Head of caudate nucleus (tissue), 42 donors: ENCODE measurements around the gene WDR6.
A peak's percentile ranks its signal among the peaks of the same experiment; 100 is the strongest.
"Not testable (repeated sequence)": the region's sequence is repeated elsewhere in the genome, so short reads cannot be mapped to it uniquely, and the experiment has no call there.

Source experiments
- DNase-seq, 42 donors: peaks; one replicate each; pipeline versions ENCODE4 v3.0.0 to v3.0.0-alpha.2; 2020 to 2021; ENCODE audit warnings: mixed read lengths in 7 of 42
- intact Hi-C: fragments of 100-400 bp; cut with DNase I; formaldehyde crosslinking; loops from one replicate; pipeline ENCODE4 v1.15.0; 2022

The WDR6 gene

DNA sequence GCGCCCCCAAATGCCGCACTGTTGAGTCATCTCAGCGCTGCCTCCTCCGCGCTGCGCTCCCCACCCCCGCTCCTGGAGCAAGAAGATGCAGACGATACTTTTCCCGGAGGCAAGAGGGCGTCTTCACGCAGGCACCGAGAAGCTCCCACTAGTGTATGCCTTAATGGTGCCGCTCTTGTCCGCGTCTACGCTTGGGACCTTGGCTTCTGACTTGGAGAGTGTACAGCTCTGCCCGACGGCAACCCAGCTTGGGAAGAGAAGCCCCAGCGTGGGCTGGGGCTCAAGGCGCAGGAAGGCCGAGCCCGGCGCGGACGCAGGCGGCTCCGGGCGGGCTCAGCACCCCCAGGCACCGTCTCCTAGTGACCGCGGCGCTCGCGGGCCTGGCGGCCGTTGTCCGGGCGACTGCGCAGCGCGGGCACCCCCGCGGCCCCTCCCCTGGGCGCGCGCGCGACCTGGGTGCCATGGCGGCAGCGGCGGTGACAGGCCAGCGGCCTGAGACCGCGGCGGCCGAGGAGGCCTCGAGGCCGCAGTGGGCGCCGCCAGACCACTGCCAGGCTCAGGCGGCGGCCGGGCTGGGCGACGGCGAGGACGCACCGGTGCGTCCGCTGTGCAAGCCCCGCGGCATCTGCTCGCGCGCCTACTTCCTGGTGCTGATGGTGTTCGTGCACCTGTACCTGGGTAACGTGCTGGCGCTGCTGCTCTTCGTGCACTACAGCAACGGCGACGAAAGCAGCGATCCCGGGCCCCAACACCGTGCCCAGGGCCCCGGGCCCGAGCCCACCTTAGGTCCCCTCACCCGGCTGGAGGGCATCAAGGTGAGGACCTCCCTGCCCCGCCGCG is 17.2 kb upstream of the WDR6 start, which contains the start of gene P4HTM:
Gene P4HTM, plus strand, starts transcription at position 446 of the 840 bp plus-strand sequence. Its CDS starts 16 bp downstream, at position 462.
- peak; percentile 83 to 98 (median 92) for DNase-seq
- intact Hi-C loops = loop anchor here (5.0 kb wide), 1 partner anchor 32 kb away; the partner anchor contains the start of gene NDUFAF3

DNA sequence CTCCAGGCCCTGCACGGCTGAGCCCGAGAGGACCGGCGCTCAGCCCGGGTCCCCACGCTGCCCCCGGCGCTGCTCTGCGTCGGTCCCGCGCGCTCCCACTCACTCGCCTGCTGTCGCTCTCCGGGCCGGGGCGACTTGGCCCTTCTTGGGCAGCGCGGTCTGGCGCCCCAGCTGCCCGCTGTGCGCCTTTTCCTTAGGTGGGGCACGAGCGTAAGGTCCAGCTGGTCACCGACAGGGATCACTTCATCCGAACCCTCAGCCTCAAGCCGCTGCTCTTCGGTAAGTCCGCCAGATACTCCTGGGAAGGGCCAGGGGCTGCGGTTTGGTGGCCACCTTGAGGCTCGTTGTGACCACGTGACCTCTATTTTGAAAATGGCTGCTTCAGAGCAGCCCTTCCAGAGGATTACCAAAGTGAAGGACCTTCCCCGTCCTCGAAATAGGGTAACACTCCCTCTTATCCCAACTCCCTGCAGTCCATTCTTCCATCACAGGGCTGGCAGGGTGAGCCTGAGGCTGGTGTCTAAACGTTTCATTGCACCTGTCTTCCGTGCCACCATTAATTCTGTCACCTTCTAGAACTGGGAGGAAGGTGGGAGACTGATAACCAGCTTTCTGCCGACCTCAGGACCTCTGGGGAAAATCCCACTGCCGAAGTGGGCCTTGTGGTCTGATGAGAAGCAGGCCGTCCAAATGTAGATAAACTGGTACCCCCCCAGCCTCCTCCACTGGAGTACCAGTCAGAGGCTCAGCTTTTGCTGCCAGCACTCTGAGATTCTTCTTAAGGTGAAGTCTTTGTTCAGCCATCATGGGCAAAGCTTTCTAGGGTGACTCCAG is 16.3 kb upstream of the WDR6 start:
- peak in 21 of 42 donors; percentile 23 to 78 (median 53) for DNase-seq
- intact Hi-C loops = no loop called here

DNA sequence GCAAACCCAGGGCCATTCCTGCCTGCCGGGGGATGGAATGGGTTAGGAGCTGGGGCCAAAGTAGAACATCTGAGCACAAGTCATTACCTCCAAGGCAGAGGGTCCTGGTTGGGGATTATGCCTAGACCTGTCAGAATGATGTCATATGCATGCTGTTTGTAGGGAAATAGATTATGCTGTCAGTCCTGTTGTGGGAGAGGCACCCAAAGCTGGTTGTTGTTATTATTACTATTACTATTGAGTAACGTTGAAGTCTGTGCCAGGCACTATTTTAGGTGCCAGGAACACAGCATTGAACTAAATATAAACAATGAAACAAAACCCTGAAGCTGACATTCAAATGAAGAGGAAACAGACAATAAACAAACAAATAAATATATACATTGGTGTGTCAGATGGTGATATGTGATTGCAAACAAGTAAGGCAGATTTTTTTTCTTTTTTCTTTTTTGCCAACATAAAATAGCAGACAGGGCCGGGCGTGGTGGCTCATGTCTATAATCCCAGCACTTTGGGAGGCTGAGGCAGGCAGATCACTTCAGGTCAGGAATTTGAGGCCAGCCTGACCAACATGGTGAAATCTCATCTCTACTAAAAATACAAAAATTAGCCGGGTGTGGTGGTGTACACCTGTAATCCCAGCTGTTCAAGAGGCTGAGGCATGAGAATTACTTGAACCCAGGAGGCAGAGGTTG is 15.2 kb upstream of the WDR6 start:
- DNase-seq = no peak
- intact Hi-C loops = no loop called here

DNA sequence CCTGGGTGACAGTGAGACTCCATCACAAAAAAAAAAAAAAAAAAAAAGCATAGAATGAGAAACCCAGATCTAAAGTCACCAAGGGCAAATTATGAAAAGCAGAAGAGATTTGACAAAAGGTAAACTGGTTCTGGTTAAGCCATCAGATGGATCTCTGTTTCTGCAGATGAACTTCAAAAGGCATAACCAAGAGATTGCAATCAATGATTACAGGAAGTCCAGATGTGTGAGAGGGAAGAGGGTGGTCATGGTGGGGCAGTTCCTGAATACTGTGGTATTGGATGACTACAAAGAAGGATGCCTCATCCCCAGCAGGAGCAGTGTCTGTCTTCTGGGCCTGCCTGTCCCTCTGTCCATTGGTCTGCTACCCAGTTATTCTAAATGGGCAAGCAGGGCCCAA is 13.4 kb upstream of the WDR6 start:
- intact Hi-C loops = no loop called here
- no peak for DNase-seq

DNA sequence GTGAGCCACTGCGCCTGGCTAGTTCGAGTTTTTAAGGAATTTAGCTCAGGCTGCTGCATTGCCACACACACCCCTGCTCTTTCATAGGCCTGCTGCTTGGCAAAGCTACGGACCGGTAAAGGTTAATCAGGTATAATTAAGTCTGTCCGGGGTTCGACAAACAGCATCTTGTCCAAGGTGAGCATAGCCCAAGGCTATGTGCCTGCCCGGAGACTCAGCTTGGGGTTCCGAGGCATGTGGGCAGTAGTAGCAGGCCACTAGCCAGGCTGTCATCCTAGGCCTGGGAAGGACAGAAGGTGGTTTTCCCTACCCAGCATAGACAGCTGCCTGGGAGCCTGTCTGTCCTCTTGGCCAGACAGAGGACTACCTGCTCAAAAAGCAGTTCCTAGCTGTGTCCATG is 10.6 kb upstream of the WDR6 start:
- intact Hi-C loops = no loop called here

DNA sequence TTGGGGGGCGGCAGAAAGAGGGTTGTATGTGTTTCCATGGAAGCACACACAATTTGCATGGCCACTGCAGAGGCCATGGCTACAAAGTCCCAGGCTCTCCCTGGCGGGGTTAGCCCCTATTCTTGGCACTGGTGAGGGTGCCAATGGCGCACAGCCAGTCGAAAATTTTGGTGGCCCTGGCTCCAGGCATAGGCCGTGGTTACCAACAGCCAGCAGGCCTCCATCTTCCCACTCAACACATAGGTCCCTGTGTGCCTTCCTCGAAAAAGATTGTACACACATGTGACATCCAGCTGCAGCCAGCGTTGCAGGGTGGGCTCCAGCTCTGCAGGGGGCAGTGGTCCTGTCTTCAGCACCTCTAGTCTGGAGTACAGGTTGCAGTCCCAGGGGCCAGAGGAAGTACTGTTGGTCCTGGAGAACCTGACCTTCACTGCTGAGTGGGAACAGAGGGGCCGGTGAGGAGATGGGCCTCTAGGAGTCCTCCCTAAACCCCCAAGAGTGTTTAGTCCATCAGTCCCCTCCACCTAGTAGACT is 10.0 kb upstream of the WDR6 start:
- intact Hi-C loops = no loop called here
- DNase-seq = no peak

More for the DNA sequence above, 10.6 kb upstream of the WDR6 start:
- no peak for DNase-seq

DNA sequence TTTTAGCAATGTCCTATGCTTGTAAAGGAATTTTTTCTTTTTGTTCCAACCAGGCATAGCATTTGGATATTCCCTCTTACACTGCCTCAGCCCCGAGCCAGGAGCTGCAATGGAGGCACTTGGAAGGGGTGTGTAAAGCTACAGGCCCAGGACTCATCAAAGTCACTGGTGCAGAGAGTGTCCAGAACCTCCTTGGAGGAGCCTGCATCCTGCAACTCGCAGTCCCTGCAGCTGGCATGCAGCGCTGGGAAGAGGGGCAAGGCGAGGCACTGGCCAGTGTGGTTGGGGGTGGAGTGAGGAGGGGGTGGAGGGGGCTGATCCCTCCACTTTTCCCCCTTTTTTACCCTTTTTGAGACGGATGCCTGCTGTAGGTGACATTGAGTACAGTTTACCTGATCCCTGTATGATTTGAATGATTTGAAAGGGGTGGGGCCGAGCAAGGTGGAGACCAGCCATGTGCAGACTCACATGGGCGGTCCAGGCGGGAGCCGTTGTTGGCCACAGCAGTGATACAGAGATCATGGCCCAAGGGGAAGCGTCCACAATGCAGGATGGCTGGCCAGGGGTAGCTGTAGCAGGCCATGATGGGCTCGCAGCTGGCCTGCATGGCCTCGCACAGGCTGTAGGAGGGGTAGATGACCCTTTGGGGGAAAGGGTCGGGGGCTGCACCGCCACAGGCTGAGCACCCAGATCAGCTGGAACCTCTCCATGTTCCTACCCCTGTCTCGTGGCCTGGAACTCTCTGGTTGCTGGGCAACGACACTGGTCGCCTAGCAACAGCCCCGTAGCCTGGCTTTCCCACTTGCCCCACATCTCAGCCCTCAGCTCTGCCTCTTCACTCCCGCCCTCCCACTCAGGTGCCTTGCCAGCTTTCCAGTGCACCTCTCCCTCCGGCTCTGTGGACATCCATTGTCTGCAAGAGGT is 9.2 kb upstream of the WDR6 start:
- intact Hi-C loops = no loop called here
- peak; percentile 58 to 91 (median 78) for DNase-seq

DNA sequence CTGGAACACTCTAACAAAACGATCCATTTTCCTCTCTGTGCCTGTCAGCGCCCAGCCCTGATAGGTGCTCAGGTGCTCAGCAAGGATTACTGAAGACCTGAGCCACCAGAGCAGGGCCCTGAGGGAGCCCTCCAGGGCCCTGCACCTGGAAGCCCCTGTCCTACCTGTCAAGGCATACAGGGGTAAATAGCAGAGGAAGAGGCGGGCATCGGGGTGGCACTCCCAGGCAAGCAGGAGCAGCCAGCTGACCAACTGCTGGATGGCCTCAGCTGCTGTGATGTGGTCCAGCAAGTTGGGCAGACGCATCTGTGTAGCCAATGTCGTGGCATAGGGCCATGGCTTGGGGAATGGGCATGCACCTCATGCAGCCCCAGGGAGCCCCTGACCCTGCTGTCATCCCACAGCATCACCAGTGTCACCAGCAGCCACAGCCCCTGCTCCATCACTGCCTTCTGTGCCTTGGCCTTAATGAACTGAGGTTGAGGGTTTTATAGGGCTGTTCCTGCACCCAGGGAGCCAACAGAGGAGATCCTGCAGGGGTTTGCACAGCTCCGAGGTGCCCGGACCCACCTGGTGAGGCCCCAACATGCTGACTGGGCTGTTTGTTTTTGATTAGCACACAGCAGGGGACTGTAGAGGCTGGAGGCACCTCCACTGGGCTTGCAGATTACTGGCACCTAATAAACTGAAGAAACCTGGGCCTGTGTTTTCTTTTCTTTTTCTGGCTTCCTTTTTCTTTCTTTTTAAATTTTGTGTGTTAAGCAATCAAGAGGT is 7.9 kb upstream of the WDR6 start:
- intact Hi-C loops = no loop called here
- DNase-seq = no peak

DNA sequence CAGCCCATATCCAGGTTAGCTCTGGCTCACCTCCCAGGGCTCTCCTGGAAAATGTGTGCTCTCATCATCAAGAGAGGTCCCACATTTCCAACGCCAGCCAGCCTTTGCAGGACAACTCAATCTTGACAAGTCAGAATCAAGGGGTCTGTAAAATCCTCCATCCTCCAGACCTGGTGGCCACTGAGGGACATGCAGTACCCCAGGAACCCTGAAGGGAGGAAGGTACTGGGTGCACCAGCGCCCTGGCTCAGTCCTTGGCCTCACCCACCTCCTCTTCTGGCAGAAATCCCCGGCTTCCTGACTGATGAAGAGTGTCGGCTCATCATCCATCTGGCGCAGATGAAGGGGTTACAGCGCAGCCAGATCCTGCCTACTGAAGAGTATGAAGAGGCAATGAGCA is 6.0 kb upstream of the WDR6 start:
- DNase-seq = no peak
- intact Hi-C loops = no loop called here

DNA sequence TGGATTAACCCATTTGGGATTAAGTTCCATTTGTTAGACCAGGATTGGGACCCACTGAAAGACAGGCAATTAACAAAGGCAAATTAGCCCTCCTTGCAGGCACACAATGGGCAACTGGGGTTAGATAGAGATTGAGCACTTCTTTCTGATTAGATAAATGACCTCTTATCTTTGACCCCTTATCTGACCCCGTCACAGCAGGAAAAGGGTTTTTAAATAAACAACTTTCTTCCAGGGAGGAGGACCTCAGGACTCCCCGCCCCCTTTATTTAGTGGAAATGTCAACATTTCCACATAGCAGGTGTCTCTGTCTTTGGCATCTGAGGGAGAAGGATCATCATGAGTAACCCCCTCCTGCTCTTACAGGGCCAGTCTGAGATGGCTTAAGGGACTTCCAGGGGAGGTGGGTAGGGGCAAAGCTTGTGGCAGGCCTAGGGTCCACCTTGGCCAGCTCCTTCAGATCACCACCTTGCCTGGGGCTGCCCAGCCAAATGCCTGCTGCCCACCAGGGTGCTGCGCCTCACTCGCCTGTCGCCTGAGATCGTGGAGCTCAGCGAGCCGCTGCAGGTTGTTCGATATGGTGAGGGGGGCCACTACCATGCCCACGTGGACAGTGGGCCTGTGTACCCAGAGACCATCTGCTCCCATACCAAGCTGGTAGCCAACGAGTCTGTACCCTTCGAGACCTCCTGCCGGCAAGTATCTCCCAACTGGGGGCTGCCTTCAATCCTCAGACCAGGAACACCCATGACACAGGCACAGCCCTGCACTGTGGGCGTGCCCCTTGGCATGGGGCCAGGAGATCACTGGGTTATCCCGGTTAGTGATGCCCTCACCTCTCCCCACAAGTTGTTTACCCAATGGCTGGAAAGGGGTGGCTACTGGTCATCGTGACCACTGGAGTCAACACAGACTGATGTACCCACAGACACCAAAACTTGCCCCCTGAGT is 2.6 kb upstream of the WDR6 start:
- peak in 6 of 42 donors; percentile 42 to 66 (median 57) for DNase-seq
- intact Hi-C loops = no loop called here

DNA sequence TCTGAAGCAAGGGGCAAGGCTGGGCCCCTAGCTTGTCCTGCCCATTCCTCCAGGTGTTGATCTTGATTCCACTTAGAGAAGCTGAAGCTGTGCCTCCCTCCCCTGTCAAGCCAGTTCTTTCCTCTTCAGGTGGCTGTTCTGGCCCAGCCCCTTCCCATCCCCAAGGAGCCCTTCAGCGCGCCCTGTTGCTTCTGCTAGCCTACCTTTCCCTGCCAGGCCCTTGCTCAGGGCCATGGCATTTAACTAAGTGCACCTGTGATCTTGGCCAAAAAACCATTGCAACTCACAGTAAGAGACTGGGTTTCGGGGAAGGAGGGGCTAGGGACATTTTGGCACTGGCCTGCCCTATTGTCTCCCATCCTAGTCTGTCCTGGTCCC is 1.9 kb upstream of the WDR6 start:
- intact Hi-C loops = no loop called here
- DNase-seq = no peak

DNA sequence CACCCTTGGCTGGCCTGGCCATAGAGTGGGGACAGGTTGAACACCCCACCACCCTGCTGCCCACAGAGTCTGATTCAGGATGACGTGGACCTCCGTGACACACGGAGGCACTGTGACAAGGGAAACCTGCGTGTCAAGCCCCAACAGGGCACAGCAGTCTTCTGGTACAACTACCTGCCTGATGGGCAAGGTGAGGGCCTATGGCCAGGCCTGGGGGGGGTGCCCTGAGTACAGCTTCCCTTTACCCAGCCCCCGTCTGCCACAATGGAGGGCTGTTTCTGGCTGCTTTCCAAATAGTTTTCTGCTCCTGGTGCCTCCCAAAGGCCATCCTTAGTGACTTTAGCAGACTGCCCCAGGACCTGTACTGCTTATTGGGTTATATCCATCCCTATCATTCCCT is 1.2 kb upstream of the WDR6 start:
- intact Hi-C loops = no loop called here
- DNase-seq = no peak

DNA sequence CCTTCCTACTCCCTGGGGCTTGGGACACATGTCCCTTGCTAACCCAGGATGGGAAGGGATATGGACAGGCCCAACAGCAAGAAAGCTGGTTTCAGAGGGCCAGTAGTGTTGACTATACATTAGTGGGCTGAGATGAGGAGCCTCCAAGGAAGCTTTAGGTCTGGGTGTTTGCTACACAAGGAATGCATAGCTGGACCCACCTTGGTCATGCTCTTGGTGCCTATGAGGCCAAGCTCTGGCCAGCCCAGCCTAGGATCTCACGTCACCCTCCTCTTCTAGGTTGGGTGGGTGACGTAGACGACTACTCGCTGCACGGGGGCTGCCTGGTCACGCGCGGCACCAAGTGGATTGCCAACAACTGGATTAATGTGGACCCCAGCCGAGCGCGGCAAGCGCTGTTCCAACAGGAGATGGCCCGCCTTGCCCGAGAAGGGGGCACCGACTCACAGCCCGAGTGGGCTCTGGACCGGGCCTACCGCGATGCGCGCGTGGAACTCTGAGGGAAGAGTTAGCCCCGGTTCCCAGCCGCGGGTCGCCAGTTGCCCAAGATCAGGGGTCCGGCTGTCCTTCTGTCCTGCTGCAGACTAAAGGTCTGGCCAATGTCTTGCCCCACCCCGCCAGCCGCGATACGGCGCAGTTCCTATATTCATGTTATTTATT is 653 bp upstream of the WDR6 start:
- intact Hi-C loops = no loop called here
- DNase-seq = peak in 18 of 42 donors; percentile 28 to 66 (median 42)

DNA sequence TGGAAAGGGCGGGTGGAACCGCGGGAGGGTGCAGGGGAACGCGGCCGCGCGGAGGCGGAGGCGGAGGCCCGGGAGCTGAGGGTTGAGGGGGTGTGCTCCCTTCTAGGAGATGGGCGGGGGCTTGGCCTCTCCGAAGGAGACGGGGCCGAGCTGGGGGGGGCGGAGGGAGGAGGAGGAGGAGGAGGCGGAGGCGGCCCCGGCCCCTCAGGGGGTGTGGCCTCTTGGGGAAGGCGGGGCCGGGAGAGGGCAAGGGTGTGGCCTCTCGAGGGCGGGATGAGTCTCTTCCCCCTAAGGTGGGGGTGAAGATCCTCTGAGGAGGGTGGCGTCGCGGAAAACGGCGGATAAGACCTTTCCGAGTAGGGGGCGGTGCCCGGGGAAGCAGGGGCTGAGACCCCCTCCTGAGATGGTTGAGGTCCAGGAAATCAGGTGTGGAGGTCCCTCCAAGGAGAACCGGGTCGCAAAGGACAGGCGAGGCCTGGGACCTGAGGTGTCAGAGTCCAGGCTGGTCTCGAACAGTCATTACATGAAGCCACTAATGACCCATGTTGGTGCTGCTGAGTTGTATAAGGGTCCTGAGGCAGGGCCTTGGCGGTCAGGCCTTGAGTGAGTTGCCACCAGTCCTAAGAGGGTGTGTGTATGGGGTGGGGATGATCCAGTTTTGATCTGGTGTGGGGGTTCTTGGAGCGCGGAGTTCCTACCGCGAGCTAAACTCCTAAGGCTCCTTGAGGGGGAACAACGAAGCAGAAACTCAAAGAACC is 759 bp downstream of the WDR6 start:
- DNase-seq = peak; percentile 43 to 92 (median 83)
- intact Hi-C loops = no loop called here

DNA sequence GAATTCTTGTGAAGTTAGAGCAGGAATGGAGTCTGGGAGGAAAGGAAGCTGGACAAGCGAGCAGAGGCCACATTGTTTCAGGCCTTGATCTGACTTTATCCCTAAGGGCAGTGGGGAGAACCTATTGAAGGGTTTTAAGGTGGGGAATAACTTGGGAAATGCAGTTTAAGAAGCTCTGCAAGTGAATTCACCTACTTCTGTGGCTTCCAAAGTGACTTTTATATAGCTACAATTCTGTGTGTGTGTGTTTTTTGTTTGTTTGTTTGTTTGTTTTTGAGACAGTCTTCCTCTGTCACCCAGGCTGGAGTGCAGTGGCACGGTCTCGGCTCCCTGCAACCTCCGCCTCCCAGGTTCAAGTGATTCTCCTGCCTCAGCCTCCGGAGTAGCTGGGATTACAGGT is 1.4 kb downstream of the WDR6 start:
- intact Hi-C loops, DNase-seq: not testable (repeated sequence)
